GM12878 (cell line): ENCODE measurements around the gene IFNAR1. TPM values are rescaled to one million over a fixed set of nuclear protein-coding genes. Genes with fewer than 3 reads are reported as not detected.

Experiments used
- ATAC-seq: fragments of 200-7000 bp; cut with Tn5 transposase; 3 replicates; pipeline ENCODE4 v1.9.1; 2020; ENCODE audit warnings: mild to moderate bottlenecking, moderate library complexity
- BruUV-seq: library from RNA; stranded (reverse); fragments of 400-500 nt; replicated peaks from 2 replicates; lab custom pipeline; 2021; lab: Mats Ljungman, UMichigan
- CTCF ChIA-PET: fragments of 300-600 bp; sonication (Branson Sonifier 250); formaldehyde crosslinking; extraction: SDS; loops from one replicate; lab custom pipeline; 2021; ENCODE audit warnings: inconsistent platforms; lab: Yijun Ruan, JAX
- POLR2A ChIA-PET: fragments of 350-600 bp; formaldehyde crosslinking; extraction: SDS; loops from one replicate; lab custom pipeline; 2021; ENCODE audit warnings: inconsistent platforms; lab: Charles Lee
- RAD21 ChIA-PET: fragments of 300-600 bp; sonication (Branson Sonifier 250); formaldehyde crosslinking; loops from one replicate; lab custom pipeline; 2023; ENCODE audit warnings: antibody characterized with exemption; ENCODE audit not compliant: unreplicated experiment; lab: Charles Lee
- SMC1A ChIA-PET: fragments of 300-600 bp; sonication (Branson Sonifier 250); formaldehyde crosslinking; loops from one replicate; lab custom pipeline; 2023; ENCODE audit not compliant: unreplicated experiment, uncharacterized antibody; lab: Charles Lee
- DNase-seq: peaks from one replicate; pipeline ENCODE4 v3.0.0-alpha.2; 2011; ENCODE audit warnings: low read depth, low spot score
- FAIRE-seq: peaks from 3 replicates; lab custom pipeline; 2011; peaks lifted over from hg19 to GRCh38; lab: Jason Lieb, UNC
- H2AFZ ChIP-seq: 2 replicates; pipeline ENCODE4 v1.6.0; 2011; ENCODE audit warnings: low read depth, low read length, control low read depth; ENCODE audit not compliant: control insufficient read depth
- H3K27ac ChIP-seq: 2 replicates; pipeline ENCODE4 v1.5.1; 2011; ENCODE audit warnings: control low read depth; ENCODE audit not compliant: control insufficient read depth, insufficient read depth
- H3K27me3 ChIP-seq, 2 experiments: replicated peaks in 1 of 2; 2 replicates each; pipeline versions ENCODE4 v1.6.0 to v1.6.1; 2011; ENCODE audit warnings: low read length in 1 of 2; ENCODE audit not compliant: control insufficient read depth in 2 of 2, insufficient read depth in 2 of 2
- H3K36me3 ChIP-seq, 2 experiments: 2 replicates each; pipeline ENCODE4 v1.5.1; 2011; ENCODE audit warnings: low read length in 1 of 2; ENCODE audit not compliant: control insufficient read depth in 2 of 2, insufficient read depth in 2 of 2
- H3K4me1 ChIP-seq: 2 replicates; pipeline ENCODE4 v1.6.1; 2011; ENCODE audit warnings: mild to moderate bottlenecking, low read length, moderate library complexity, mixed read lengths; ENCODE audit not compliant: control insufficient read depth, insufficient read depth
- H3K4me2 ChIP-seq: 2 replicates; pipeline ENCODE4 v1.6.0; 2011; ENCODE audit warnings: control low read depth; ENCODE audit not compliant: control insufficient read depth, insufficient read depth
- H3K4me3 ChIP-seq: fragments of 200-600 bp; sonication (generic); 2 replicates; pipeline ENCODE4 v1.5.1; 2016
- H3K79me2 ChIP-seq: 2 replicates; pipeline ENCODE4 v1.6.0; 2011; ENCODE audit warnings: low read length; ENCODE audit not compliant: control insufficient read depth, insufficient read depth
- H3K9ac ChIP-seq: 2 replicates; pipeline ENCODE4 v1.8.0; 2011; ENCODE audit warnings: low read length, control low read depth, mixed read lengths; ENCODE audit not compliant: control insufficient read depth, insufficient read depth
- H3K9me3 ChIP-seq: replicated peaks from 3 replicates; pipeline ENCODE4 v1.5.1; 2011; ENCODE audit warnings: mild to moderate bottlenecking, low read length; ENCODE audit not compliant: control insufficient read depth, insufficient read depth
- H4K20me1 ChIP-seq: 2 replicates; pipeline ENCODE4 v1.6.0; 2011; ENCODE audit not compliant: control insufficient read depth, insufficient read depth
- CHD2 ChIP-seq: IDR thresholded peaks from 2 replicates; pipeline ENCODE4 v1.6.1; 2011; ENCODE audit warnings: low read depth, low read length, improper control_type of control experiment, borderline replicate concordance
- CHD4 ChIP-seq: fragments of 200-600 bp; sonication (generic); IDR thresholded peaks from 2 replicates; pipeline ENCODE4 v1.6.1; 2016; ENCODE audit warnings: mild to moderate bottlenecking
- CREB1 ChIP-seq: IDR thresholded peaks from 2 replicates; pipeline ENCODE4 v1.6.1; 2012; ENCODE audit warnings: low read depth, mild to moderate bottlenecking, inconsistent platforms
- HDGF ChIP-seq: fragments of 450-650 bp; IDR thresholded peaks from 2 replicates; pipeline ENCODE4 v1.6.1; 2016; ENCODE audit warnings: antibody characterized with exemption
- NR2F1 ChIP-seq: fragments of 450-650 bp; conservative IDR thresholded peaks from 2 replicates; pipeline ENCODE4 v1.6.1; 2017; ENCODE audit warnings: mild to moderate bottlenecking
- POLR2AphosphoS2 ChIP-seq: IDR thresholded peaks from 2 replicates; pipeline ENCODE4 v1.6.1; 2011; ENCODE audit warnings: low read depth, mild to moderate bottlenecking, low read length, improper control_type of control experiment, moderate library complexity
- POLR2AphosphoS5 ChIP-seq: IDR thresholded peaks from 2 replicates; pipeline ENCODE4 v1.6.1; 2011; ENCODE audit warnings: mild to moderate bottlenecking, low read length, inconsistent platforms
- RBBP5 ChIP-seq: fragments of 200-600 bp; sonication (generic); conservative IDR thresholded peaks from 2 replicates; pipeline ENCODE4 v1.6.1; 2016
- SMARCA5 ChIP-seq: fragments of 450-650 bp; IDR thresholded peaks from 2 replicates; pipeline ENCODE4 v1.6.1; 2017; ENCODE audit warnings: mild to moderate bottlenecking
- ZBED1 ChIP-seq: IDR thresholded peaks from 2 replicates; pipeline ENCODE4 v1.6.1; 2016; ENCODE audit warnings: borderline replicate concordance
- WGBS: methylation state at CpG from one replicate; pipeline ENCODE4 v1.1.6; 2016; ENCODE audit warnings: low lambda C conversion rate; ENCODE audit not compliant: insufficient replicate concordance, insufficient coverage; ENCODE audit errors: missing lambda C conversion rate; 5-methylcytosine and 5-hydroxymethylcytosine counted together
- in situ Hi-C: fragments of 300-500 bp; cut with MboI; formaldehyde crosslinking; loops from 9 replicates; pipeline ENCODE4 v1.14.3; 2018; ENCODE audit warnings: mixed read lengths
- intact Hi-C: fragments of 100-400 bp; cut with micrococcal nuclease; formaldehyde crosslinking; loops from one replicate; pipeline ENCODE4 v1.14.2; 2022; ENCODE audit not compliant: unreplicated experiment
- polyA plus RNA-seq, 11 experiments: library from polyadenylated mRNA; depleted of rRNA in 4 of 11; unstranded in 6 of 11; stranded (reverse) in 5 of 11; fragments of >200 nt; fragmentation: Nextera tagmentation in 4 of 11; fragmentation: Illumina TruSeq in 1 of 11; extraction: Ambion mirVana in 4 of 11; extraction: Trizol in 1 of 11; gene quantifications; 1 replicate in 1 of 11; 2 replicates in 10 of 11; pipeline versions ENCODE4 v1.2.1 to v1.2.3, GENCODE V29; 2011 to 2016; ENCODE audit warnings: inconsistent platforms in 2 of 11, missing spikeins in 2 of 11, low read depth in 1 of 11
- total RNA-seq, 4 experiments: library from RNA; depleted of rRNA in 3 of 4; stranded (reverse); fragments of >200 nt in 3 of 4; fragmentation: Illumina TruSeq in 1 of 4; extraction: Trizol in 1 of 4; gene quantifications; 2 replicates each; pipeline versions ENCODE4 v1.2.1 to v1.2.3, GENCODE V29; 2013 to 2021
- TF ChIP-seq, protein P1 (sequence below): fragments of 450-650 bp; IDR thresholded peaks from 2 replicates; pipeline ENCODE4 v1.6.1; 2017; ENCODE audit warnings: mild to moderate bottlenecking, low read depth, inconsistent platforms; ENCODE audit not compliant: poor library complexity, severe bottlenecking

Gene IFNAR1
- total and polyA plus RNA-seq, 10 of the 15 experiments (the other 5 are each of a cell fraction or from before 2014, with no cell fraction given), result 12.0 to 62.4 (median 24.6) TPM

GRCh38 chr21:33281096-33281652 is 43.6 kb upstream of the IFNAR1 start:
- Histone ChIP-seq H2AFZ (no peak overlapping the region), H3K27ac (no peak overlapping the region), H3K4me3 (no peak overlapping the region), H3K4me2 (no peak overlapping the region), H3K79me2 (no peaks in the 10 kb centered on the region), H3K4me1 (no peaks in the 10 kb centered on the region), H3K9ac (no peak overlapping the region), H3K27me3 (no peaks in the 10 kb centered on the region), H3K9me3 (no peaks in the 10 kb centered on the region; the same call in 1 of the 3 replicates), H4K20me1 (no peaks in the 10 kb centered on the region), H3K36me3 (peaks cover 4 to 20% of the 10 kb centered on the region in 2 experiments)
- TF ChIP-seq HDGF (no peak), CREB1 (no peak), CHD4 (no peak), ZBED1 (no peak), NR2F1 (no peak), CHD2 (no peak), SMARCA5 (no peak), POLR2AphosphoS2 (no peak), RBBP5 (no peak), POLR2AphosphoS5 (no peak)
- TF ChIP-seq, protein P1, sequence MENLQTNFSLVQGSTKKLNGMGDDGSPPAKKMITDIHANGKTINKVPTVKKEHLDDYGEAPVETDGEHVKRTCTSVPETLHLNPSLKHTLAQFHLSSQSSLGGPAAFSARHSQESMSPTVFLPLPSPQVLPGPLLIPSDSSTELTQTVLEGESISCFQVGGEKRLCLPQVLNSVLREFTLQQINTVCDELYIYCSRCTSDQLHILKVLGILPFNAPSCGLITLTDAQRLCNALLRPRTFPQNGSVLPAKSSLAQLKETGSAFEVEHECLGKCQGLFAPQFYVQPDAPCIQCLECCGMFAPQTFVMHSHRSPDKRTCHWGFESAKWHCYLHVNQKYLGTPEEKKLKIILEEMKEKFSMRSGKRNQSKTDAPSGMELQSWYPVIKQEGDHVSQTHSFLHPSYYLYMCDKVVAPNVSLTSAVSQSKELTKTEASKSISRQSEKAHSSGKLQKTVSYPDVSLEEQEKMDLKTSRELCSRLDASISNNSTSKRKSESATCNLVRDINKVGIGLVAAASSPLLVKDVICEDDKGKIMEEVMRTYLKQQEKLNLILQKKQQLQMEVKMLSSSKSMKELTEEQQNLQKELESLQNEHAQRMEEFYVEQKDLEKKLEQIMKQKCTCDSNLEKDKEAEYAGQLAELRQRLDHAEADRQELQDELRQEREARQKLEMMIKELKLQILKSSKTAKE, result no peak
- WGBS, result 95% methylated on average over 6 of the region's 6 CpGs
- BruUV-seq, result no TSS peak
- in situ Hi-C loops, result no loop called here
- ChIA-PET CTCF (no interaction called here), SMC1A (no interaction called here), POLR2A (no interaction called here), RAD21 (no interaction called here)
- FAIRE-seq (no peak), ATAC-seq (no peak), DNase-seq (no peak)
- intact Hi-C loops, result no loop called here
